H1 (cell line): ENCODE results near the gene UTS2B. TPM values are rescaled to one million over a fixed set of nuclear protein-coding genes. Genes with fewer than 3 reads are reported as not detected.

Source experiments
- CTCF ChIA-PET: fragments of 300-600 bp; sonication (Branson Sonifier 250); formaldehyde crosslinking; loops from one replicate; lab custom pipeline; 2021; ENCODE audit not compliant: partially characterized antibody; lab: Charles Lee
- POLR2A ChIA-PET: fragments of 300-600 bp; sonication (Branson Sonifier 250); formaldehyde crosslinking; loops from one replicate; lab custom pipeline; 2021; ENCODE audit warnings: inconsistent platforms; ENCODE audit not compliant: partially characterized antibody; lab: Charles Lee
- DNase-seq, 2 experiments: peaks; one replicate each; pipeline versions ENCODE4 v3.0.0 to v3.0.0-alpha.2; 2010 to 2022; ENCODE audit warnings: low spot score in 2 of 2, low read depth in 1 of 2, mixed read lengths in 1 of 2
- FAIRE-seq: peaks from 2 replicates; lab custom pipeline; 2011; peaks lifted over from hg19 to GRCh38; lab: Jason Lieb, UNC
- H2AFZ ChIP-seq: 2 replicates; pipeline ENCODE4 v1.8.1; 2012; ENCODE audit warnings: low read length, inconsistent platforms
- H2AK5ac ChIP-seq: 2 replicates; pipeline ENCODE4 v1.6.1; 2013; ENCODE audit warnings: low read depth, low read length
- H2BK120ac ChIP-seq: replicated peaks from 2 replicates; pipeline ENCODE3; 2013; ENCODE audit warnings: low read depth, low read length, inconsistent platforms
- H2BK12ac ChIP-seq: 2 replicates; pipeline ENCODE4 v1.6.1; 2013; ENCODE audit warnings: low read depth, low read length
- H2BK15ac ChIP-seq: 2 replicates; pipeline ENCODE4 v1.6.1; 2013; ENCODE audit warnings: low read length
- H2BK20ac ChIP-seq: 2 replicates; pipeline ENCODE4 v1.6.1; 2013; ENCODE audit warnings: low read length
- H2BK5ac ChIP-seq: 2 replicates; pipeline ENCODE4 v1.6.1; 2013; ENCODE audit warnings: low read depth, low read length
- H3K14ac ChIP-seq: 2 replicates; pipeline ENCODE4 v1.6.1; 2013; ENCODE audit warnings: inconsistent platforms; ENCODE audit not compliant: insufficient read length
- H3K18ac ChIP-seq: 2 replicates; pipeline ENCODE4 v1.6.1; 2013; ENCODE audit warnings: low read length; ENCODE audit errors: extremely low read depth
- H3K23ac ChIP-seq: 2 replicates; pipeline ENCODE4 v1.6.1; 2013; ENCODE audit warnings: inconsistent platforms; ENCODE audit not compliant: insufficient read length
- H3K23me2 ChIP-seq: 2 replicates; pipeline ENCODE4 v1.6.1; 2013; ENCODE audit warnings: low read depth, low read length
- H3K27ac ChIP-seq: 2 replicates; pipeline ENCODE4 v1.6.1; 2011; ENCODE audit warnings: low read depth, low read length, inconsistent platforms
- H3K27me3 ChIP-seq, 4 experiments: replicated peaks in 1 of 4; 1 replicate in 1 of 4; 2 replicates in 3 of 4; pipeline versions ENCODE4 v1.6.1 to v1.8.1; 2011 to 2013; ENCODE audit warnings: low read length in 3 of 4, mild to moderate bottlenecking in 3 of 4, inconsistent platforms in 2 of 4, mixed read lengths in 2 of 4, moderate library complexity in 1 of 4; ENCODE audit not compliant: control insufficient read depth in 3 of 4, insufficient read depth in 3 of 4; ENCODE audit errors: extremely low read depth in 1 of 4
- H3K36me3 ChIP-seq, 4 experiments: 2 replicates each; pipeline versions ENCODE4 v1.6.1 to v1.8.1; 2011 to 2013; ENCODE audit warnings: mild to moderate bottlenecking in 4 of 4, low read length in 3 of 4, moderate library complexity in 2 of 4, control low read depth in 1 of 4, inconsistent platforms in 1 of 4; ENCODE audit not compliant: insufficient read depth in 4 of 4, control insufficient read depth in 2 of 4
- H3K4ac ChIP-seq: replicated peaks from 2 replicates; pipeline ENCODE3; 2013; ENCODE audit warnings: low read length, low read depth, mixed read lengths, inconsistent platforms; ENCODE audit not compliant: insufficient read length
- H3K4me1 ChIP-seq, 4 experiments: replicated peaks in 1 of 4; 1 replicate in 1 of 4; 2 replicates in 3 of 4; pipeline versions ENCODE4 v1.6.1 to v1.8.1; 2011 to 2013; ENCODE audit warnings: low read length in 3 of 4, inconsistent platforms in 2 of 4, mixed read lengths in 1 of 4; ENCODE audit not compliant: insufficient read depth in 4 of 4, control insufficient read depth in 3 of 4
- H3K4me2 ChIP-seq, 2 experiments: 2 replicates each; pipeline versions ENCODE4 v1.6.1 to v1.8.1; 2011 to 2013; ENCODE audit warnings: low read depth in 2 of 2, low read length in 2 of 2, control low read depth in 1 of 2, inconsistent platforms in 1 of 2, mild to moderate bottlenecking in 1 of 2; ENCODE audit not compliant: insufficient read depth in 1 of 2
- H3K4me3 ChIP-seq, 4 experiments: fragments of 200-600, 300-600 bp in 1 of 4; sonication (generic), shearing (Covaris generic), sonication (Bioruptor Twin) in 1 of 4; 2 replicates each; pipeline versions ENCODE4 v1.5.1 to v1.8.1; 2011 to 2016; ENCODE audit warnings: low read length in 4 of 4, low read depth in 3 of 4, control low read depth in 2 of 4, inconsistent platforms in 2 of 4, mild to moderate bottlenecking in 2 of 4, mixed read lengths in 1 of 4, moderate library complexity in 1 of 4; ENCODE audit not compliant: insufficient read depth in 2 of 4; ENCODE audit errors: extremely low read depth in 1 of 4
- H3K56ac ChIP-seq: replicated peaks from 2 replicates; pipeline ENCODE3; 2013; ENCODE audit warnings: low read depth, mild to moderate bottlenecking, mixed read lengths, low read length, inconsistent platforms; ENCODE audit not compliant: insufficient read length
- H3K79me1 ChIP-seq: 2 replicates; pipeline ENCODE4 v1.6.1; 2013; ENCODE audit warnings: low read depth, low read length, control low read depth
- H3K79me2 ChIP-seq, 2 experiments: 2 replicates each; pipeline versions ENCODE4 v1.6.1 to v1.8.1; 2012 to 2013; ENCODE audit warnings: low read length in 2 of 2, mild to moderate bottlenecking in 2 of 2, inconsistent platforms in 1 of 2; ENCODE audit not compliant: insufficient read depth in 2 of 2, control insufficient read depth in 1 of 2
- H3K9ac ChIP-seq, 4 experiments: replicated peaks in 1 of 4; 1 replicate in 1 of 4; 2 replicates in 3 of 4; pipeline versions ENCODE4 v1.6.1 to v1.8.1; 2011 to 2013; ENCODE audit warnings: low read depth in 3 of 4, low read length in 3 of 4, control low read depth in 2 of 4, mild to moderate bottlenecking in 2 of 4, moderate library complexity in 2 of 4, inconsistent platforms in 1 of 4; ENCODE audit errors: extremely low read depth in 1 of 4
- H3K9me3 ChIP-seq, 2 experiments: 2 replicates each; pipeline versions ENCODE4 v1.6.1 to v1.8.1; 2012 to 2013; ENCODE audit warnings: mild to moderate bottlenecking in 2 of 2, moderate library complexity in 2 of 2, control low read depth in 1 of 2, inconsistent platforms in 1 of 2, low read depth in 1 of 2, low read length in 1 of 2, mixed read lengths in 1 of 2; ENCODE audit not compliant: insufficient read depth in 2 of 2
- H4K20me1 ChIP-seq, 2 experiments: replicated peaks in 1 of 2; 2 replicates each; pipeline versions ENCODE3 to v1.8.1; 2011 to 2013; ENCODE audit warnings: inconsistent platforms in 2 of 2, low read length in 2 of 2, mild to moderate bottlenecking in 1 of 2; ENCODE audit not compliant: insufficient read depth in 2 of 2, control insufficient read depth in 1 of 2
- H4K5ac ChIP-seq: 2 replicates; pipeline ENCODE4 v1.6.1; 2013; ENCODE audit warnings: low read length, low read depth, mixed read lengths, inconsistent platforms; ENCODE audit not compliant: insufficient read length
- H4K8ac ChIP-seq: 2 replicates; pipeline ENCODE4 v1.8.0; 2013; ENCODE audit warnings: mild to moderate bottlenecking, moderate library complexity, low read length, inconsistent platforms; ENCODE audit not compliant: insufficient read depth; ENCODE audit errors: extremely low read depth
- H4K91ac ChIP-seq: replicated peaks from 2 replicates; pipeline ENCODE3; 2013; ENCODE audit warnings: low read length, mixed read lengths, inconsistent platforms; ENCODE audit not compliant: insufficient read length
- ASH2L ChIP-seq: fragments of 200-600, 300-600 bp; sonication (generic); IDR thresholded peaks from one replicate; pipeline ENCODE4 v1.7.1; 2017; ENCODE audit warnings: low read length
- CBX5 ChIP-seq: fragments of 300-800, 300-1000 bp; sonication (generic); IDR thresholded peaks from 2 replicates; pipeline ENCODE4 v1.7.1; 2016; ENCODE audit warnings: antibody characterized with exemption, low read length, low read depth
- HDAC2 ChIP-seq, 2 experiments: fragments of 300-600 bp in 1 of 2; sonication (generic) in 1 of 2; IDR thresholded peaks; 2 replicates each; pipeline ENCODE4 v1.6.1; 2011 to 2012; ENCODE audit warnings: low read depth in 2 of 2, low read length in 2 of 2, mild to moderate bottlenecking in 2 of 2, moderate library complexity in 2 of 2, borderline replicate concordance in 1 of 2, inconsistent platforms in 1 of 2
- JUN ChIP-seq: IDR thresholded peaks from 2 replicates; pipeline ENCODE4 v1.6.1; 2011; ENCODE audit warnings: low read depth, mild to moderate bottlenecking, improper control_type of control experiment, low read length
- KDM4A ChIP-seq: IDR thresholded peaks from one replicate; pipeline ENCODE4 v1.7.1; 2012; ENCODE audit warnings: low read depth, mild to moderate bottlenecking, moderate library complexity, low read length, inconsistent platforms; ENCODE audit not compliant: severe bottlenecking
- PHF8 ChIP-seq: fragments of 200-600 bp; sonication (generic); conservative IDR thresholded peaks from 2 replicates; pipeline ENCODE4 v1.7.1; 2012; ENCODE audit warnings: low read depth, mild to moderate bottlenecking, inconsistent platforms, low read length, moderate library complexity
- POLR2AphosphoS5 ChIP-seq: IDR thresholded peaks from 2 replicates; pipeline ENCODE4 v1.6.1; 2011; ENCODE audit warnings: low read depth, low read length
- SP1 ChIP-seq: IDR thresholded peaks from 2 replicates; pipeline ENCODE4 v1.6.1; 2011; ENCODE audit warnings: low read depth, low read length
- TAF1 ChIP-seq: IDR thresholded peaks from 2 replicates; pipeline ENCODE4 v1.6.1; 2011; ENCODE audit warnings: mild to moderate bottlenecking, low read depth, low read length
- WGBS, 2 experiments: shearing (Covaris generic) in 1 of 2; methylation state at CpG; one replicate each; pipeline versions ENCODE4 v1.1.6 to v1.1.7; 2013 to 2015; ENCODE audit warnings: low lambda C conversion rate in 2 of 2, mixed read lengths in 2 of 2, inconsistent platforms in 1 of 2, low coverage in 1 of 2, missing lambda C conversion rate in 1 of 2; ENCODE audit not compliant: insufficient replicate concordance in 2 of 2, insufficient coverage in 1 of 2, insufficient read length in 1 of 2; ENCODE audit errors: extremely low coverage in 1 of 2, missing lambda C conversion rate in 1 of 2; 5-methylcytosine and 5-hydroxymethylcytosine counted together
- polyA plus RNA-seq, 7 experiments: library from polyadenylated mRNA; depleted of rRNA in 3 of 7; stranded (reverse) in 5 of 7; unstranded in 2 of 7; fragments of >200 nt in 5 of 7; fragments of 200-250 nt in 2 of 7; gene quantifications; 1 replicate in 5 of 7; 2 replicates in 1 of 7; 4 replicates in 1 of 7; pipeline versions ENCODE4 v1.2.1 to v1.2.3, GENCODE V29; 2011 to 2013; ENCODE audit warnings: missing spikeins in 2 of 7, mixed read lengths in 2 of 7
- total RNA-seq: library from RNA; stranded (reverse); fragmentation: NEBNext Ultra II Directional; extraction: Animal tissue kit (Norgen Biotek cat#: 25700); gene quantifications from 2 replicates; pipeline ENCODE4 v1.2.1, GENCODE V29; 2021
- TF ChIP-seq, protein P1 (sequence below): IDR thresholded peaks from 2 replicates; pipeline ENCODE4 v1.6.1; 2012; ENCODE audit warnings: inconsistent platforms

UTS2B gene
- total and polyA plus RNA-seq, 2 of the 8 experiments (the other 6 are each of a cell fraction or from before 2014, with no cell fraction given) = not detected

- Histone ChIP-seq H3K56ac (no peak overlapping the region), H3K23me2 (no peaks in the 10 kb centered on the region), H3K23ac (no peak overlapping the region), H2BK12ac (no peak overlapping the region), H4K5ac (no peak overlapping the region), H3K14ac (no peak overlapping the region), H2BK20ac (no peak overlapping the region), H3K27ac (no peak overlapping the region), H2AFZ (no peak overlapping the region), H3K4me1 (peaks cover 0 to 5% (median 3%) of the 10 kb centered on the region in 4 experiments; a peak in 3 of 7 replicates), H3K18ac (no peak overlapping the region), H3K4ac (no peak overlapping the region), H4K8ac (no peak overlapping the region), H2BK120ac (no peak overlapping the region), H3K4me3 (no peak overlapping the region), H2BK15ac (no peak overlapping the region), H4K20me1 (no peaks in the 10 kb centered on the region), H4K91ac (no peak overlapping the region), H3K36me3 (peaks cover 0 to 19% (median 0%) of the 10 kb centered on the region in 4 experiments; a peak in 3 of 8 replicates), H3K27me3 (no peaks in the 10 kb centered on the region), H3K79me1 (no peaks in the 10 kb centered on the region), H3K9me3 (no peaks in the 10 kb centered on the region), H2BK5ac (no peak overlapping the region), H3K9ac (no peak overlapping the region), H3K79me2 (no peaks in the 10 kb centered on the region), H3K4me2 (no peak overlapping the region), H2AK5ac (no peak overlapping the region)
- 46% methylated on average over 2 of the region's 2 CpGs; no CpG with 5 or more reads in 1 of the 2 experiments for WGBS, 2 experiments
- FAIRE-seq (no peak), DNase-seq (no peak)
- ChIA-PET POLR2A (interaction anchor here (1.5 kb wide), 1 partner anchor 11 kb away, joined by 4 read pairs; no protein-coding TSS in a partner anchor), CTCF (no interaction called here)
- TF ChIP-seq POLR2AphosphoS5 = no peak
- no peak for TF ChIP-seq SP1
- TF ChIP-seq HDAC2 (IDR thresholded peaks at IDR 0.05; ENCODE audit: borderline replicate concordance in 1 of 2, low read depth in 2 of 2, low read length in 2 of 2) = no peak
- TF ChIP-seq ASH2L = no peak
- TF ChIP-seq JUN = no peak
- TF ChIP-seq, protein P1, sequence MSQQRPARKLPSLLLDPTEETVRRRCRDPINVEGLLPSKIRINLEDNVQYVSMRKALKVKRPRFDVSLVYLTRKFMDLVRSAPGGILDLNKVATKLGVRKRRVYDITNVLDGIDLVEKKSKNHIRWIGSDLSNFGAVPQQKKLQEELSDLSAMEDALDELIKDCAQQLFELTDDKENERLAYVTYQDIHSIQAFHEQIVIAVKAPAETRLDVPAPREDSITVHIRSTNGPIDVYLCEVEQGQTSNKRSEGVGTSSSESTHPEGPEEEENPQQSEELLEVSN = no peak
- no peak for TF ChIP-seq KDM4A
- no peak for TF ChIP-seq TAF1
- no peak for TF ChIP-seq PHF8
- no peak for TF ChIP-seq CBX5
These were observed 49.7 kb upstream of the UTS2B start for GRCh38 chr3:191380001-191380400.
